ENCODE results near the gene SRSF3.

DNA sequence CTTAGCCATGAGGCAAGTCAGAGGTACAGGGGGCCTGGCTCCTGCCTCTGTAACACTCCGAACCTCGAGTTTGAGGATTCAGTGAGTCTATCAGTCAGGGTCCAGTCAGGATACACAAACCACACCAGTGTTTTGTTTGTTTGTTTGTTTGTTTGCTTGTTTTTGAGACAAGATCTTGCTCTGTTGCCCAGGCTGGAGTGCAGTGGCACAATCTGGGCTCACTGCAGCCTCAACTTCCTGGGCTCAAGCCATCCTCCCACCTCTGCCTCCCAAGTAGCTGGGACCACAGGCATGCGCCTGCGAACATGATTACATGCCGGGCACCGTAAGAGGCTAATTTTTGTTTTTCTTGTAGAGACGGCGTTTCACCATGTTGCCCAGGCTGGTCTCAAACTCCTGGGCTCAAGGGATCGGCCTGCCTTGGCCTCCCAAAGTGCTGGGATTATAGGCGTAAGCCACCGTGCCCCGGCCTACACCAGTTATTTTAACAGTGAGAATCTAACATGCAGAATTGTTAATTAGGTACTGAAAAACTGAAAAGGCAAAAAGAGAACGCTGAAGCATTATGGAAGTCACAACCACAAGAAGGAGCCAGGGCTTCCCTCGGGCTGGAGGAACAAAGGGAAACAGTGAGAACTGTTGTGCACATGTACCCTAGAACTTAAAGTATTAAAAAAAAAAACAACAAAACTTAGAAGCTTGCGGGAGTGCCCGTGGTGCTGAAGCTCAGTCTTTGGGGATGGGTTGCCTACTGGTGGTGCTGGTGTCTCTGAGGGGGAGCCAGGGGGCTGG lies 40.4 kb downstream of the SRSF3 start:
- TF ChIP-seq, protein P1, sequence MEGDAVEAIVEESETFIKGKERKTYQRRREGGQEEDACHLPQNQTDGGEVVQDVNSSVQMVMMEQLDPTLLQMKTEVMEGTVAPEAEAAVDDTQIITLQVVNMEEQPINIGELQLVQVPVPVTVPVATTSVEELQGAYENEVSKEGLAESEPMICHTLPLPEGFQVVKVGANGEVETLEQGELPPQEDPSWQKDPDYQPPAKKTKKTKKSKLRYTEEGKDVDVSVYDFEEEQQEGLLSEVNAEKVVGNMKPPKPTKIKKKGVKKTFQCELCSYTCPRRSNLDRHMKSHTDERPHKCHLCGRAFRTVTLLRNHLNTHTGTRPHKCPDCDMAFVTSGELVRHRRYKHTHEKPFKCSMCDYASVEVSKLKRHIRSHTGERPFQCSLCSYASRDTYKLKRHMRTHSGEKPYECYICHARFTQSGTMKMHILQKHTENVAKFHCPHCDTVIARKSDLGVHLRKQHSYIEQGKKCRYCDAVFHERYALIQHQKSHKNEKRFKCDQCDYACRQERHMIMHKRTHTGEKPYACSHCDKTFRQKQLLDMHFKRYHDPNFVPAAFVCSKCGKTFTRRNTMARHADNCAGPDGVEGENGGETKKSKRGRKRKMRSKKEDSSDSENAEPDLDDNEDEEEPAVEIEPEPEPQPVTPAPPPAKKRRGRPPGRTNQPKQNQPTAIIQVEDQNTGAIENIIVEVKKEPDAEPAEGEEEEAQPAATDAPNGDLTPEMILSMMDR (conservative IDR thresholded peaks at IDR 0.05 in 1 of 2, IDR thresholded peaks at IDR 0.05 in 1 of 2; ENCODE audit: extremely low read depth in 1 of 2, insufficient read depth in 1 of 2, low read depth in 1 of 2, low read length in 2 of 2), result no peak
- TF ChIP-seq EZH2 (IDR thresholded peaks at IDR 0.05; ENCODE audit: borderline replicate concordance, low read length), result no peak

Data from mammary epithelial cell (primary cell).